Panc1 (cell line): ENCODE measurements around the gene WDR73. TPM values are rescaled to one million over a fixed set of nuclear protein-coding genes. Genes with fewer than 3 reads are reported as not detected.

Source experiments
- ATAC-seq: fragments of 200-7000 bp; cut with Tn5 transposase; 2 replicates; pipeline ENCODE4 v1.9.1; 2020; ENCODE audit warnings: mild to moderate bottlenecking, moderate library complexity
- BruUV-seq: library from RNA; stranded (reverse); fragments of 400-500 nt; replicated peaks from 2 replicates; lab custom pipeline; 2021; lab: Mats Ljungman, UMichigan
- CTCF ChIA-PET: fragments of 300-600 bp; sonication (Branson Sonifier 250); formaldehyde crosslinking; loops from one replicate; lab custom pipeline; 2022; ENCODE audit warnings: antibody characterized with exemption; lab: Charles Lee
- POLR2A ChIA-PET: fragments of 300-600 bp; sonication (Branson Sonifier 250); formaldehyde crosslinking; loops from one replicate; lab custom pipeline; 2022; ENCODE audit warnings: antibody characterized with exemption; lab: Charles Lee
- DNase-seq: peaks from one replicate; pipeline ENCODE4 v3.0.0-alpha.2; 2010; ENCODE audit warnings: low read depth, low spot score
- H3K27ac ChIP-seq: 2 replicates; pipeline ENCODE4 v1.5.1; 2011; ENCODE audit warnings: mild to moderate bottlenecking, low read length, inconsistent platforms
- H3K27me3 ChIP-seq: fragments of 200-500 bp; sonication (Bioruptor generic); 2 replicates; pipeline ENCODE4 v1.6.0; 2014; ENCODE audit warnings: low read length, inconsistent platforms; ENCODE audit not compliant: control insufficient read depth, insufficient read depth
- H3K36me3 ChIP-seq: fragments of 200-500 bp; sonication (Bioruptor generic); 2 replicates; pipeline ENCODE4 v1.5.1; 2014; ENCODE audit warnings: inconsistent platforms, mild to moderate bottlenecking, low read length, moderate library complexity; ENCODE audit not compliant: control insufficient read depth, insufficient read depth
- H3K4me1 ChIP-seq: 2 replicates; pipeline ENCODE4 v1.5.1; 2011; ENCODE audit warnings: inconsistent platforms, mild to moderate bottlenecking, low read length, moderate library complexity; ENCODE audit not compliant: control insufficient read depth, insufficient read depth
- H3K4me3 ChIP-seq, 2 experiments: 2 replicates each; pipeline ENCODE4 v1.5.1; 2011 to 2012; ENCODE audit warnings: low read depth in 2 of 2, low read length in 2 of 2, mild to moderate bottlenecking in 2 of 2, inconsistent platforms in 1 of 2, moderate library complexity in 1 of 2
- H3K9me3 ChIP-seq: fragments of 200-500 bp; sonication (Bioruptor generic); 2 replicates; pipeline ENCODE4 v1.5.1; 2014; ENCODE audit warnings: low read depth, mild to moderate bottlenecking, inconsistent platforms, low read length, moderate library complexity; ENCODE audit not compliant: control insufficient read depth, insufficient read depth
- CTCF ChIP-seq: fragments of 450-650 bp; IDR thresholded peaks from 2 replicates; pipeline ENCODE4 v1.5.1; 2017; ENCODE audit warnings: mild to moderate bottlenecking
- POLR2AphosphoS5 ChIP-seq: IDR thresholded peaks from 2 replicates; pipeline ENCODE4 v1.6.1; 2012; ENCODE audit warnings: mild to moderate bottlenecking, low read depth, low read length, moderate library complexity
- REST ChIP-seq, 2 experiments: IDR thresholded peaks; 2 replicates each; pipeline ENCODE4 v1.6.1; 2011 to 2012; ENCODE audit warnings: low read depth in 2 of 2, control low read depth in 1 of 2, low read length in 1 of 2, mild to moderate bottlenecking in 1 of 2, moderate library complexity in 1 of 2; ENCODE audit not compliant: insufficient read depth in 1 of 2
- SIN3A ChIP-seq: IDR thresholded peaks from 2 replicates; pipeline ENCODE4 v1.6.1; 2012; ENCODE audit warnings: low read depth, mild to moderate bottlenecking, low read length, moderate library complexity, borderline replicate concordance; ENCODE audit not compliant: insufficient read depth
- TCF7L2 ChIP-seq: IDR thresholded peaks from 2 replicates; pipeline ENCODE4 v1.6.1; 2011; ENCODE audit warnings: mild to moderate bottlenecking, low read depth, low read length, inconsistent platforms
- in situ Hi-C: cut with HindIII; loops from 2 replicates; pipeline ENCODE4 v1.10.0; 2016; ENCODE audit warnings: low sequenced_read_pairs, low pct_unique_long_range_greater_than_20kb
- intact Hi-C: fragments of 100-400 bp; cut with micrococcal nuclease; formaldehyde crosslinking; loops from one replicate; pipeline ENCODE4 v1.10.0; 2022; ENCODE audit not compliant: unreplicated experiment
- total RNA-seq: library from RNA; stranded (reverse); gene quantifications from one replicate; pipeline ENCODE4 v1.2.1, GENCODE V29; 2021; ENCODE audit not compliant: unreplicated experiment

The WDR73 gene
- total RNA-seq, 1 experiment from 2014 or later = 39.0 TPM

DNA sequence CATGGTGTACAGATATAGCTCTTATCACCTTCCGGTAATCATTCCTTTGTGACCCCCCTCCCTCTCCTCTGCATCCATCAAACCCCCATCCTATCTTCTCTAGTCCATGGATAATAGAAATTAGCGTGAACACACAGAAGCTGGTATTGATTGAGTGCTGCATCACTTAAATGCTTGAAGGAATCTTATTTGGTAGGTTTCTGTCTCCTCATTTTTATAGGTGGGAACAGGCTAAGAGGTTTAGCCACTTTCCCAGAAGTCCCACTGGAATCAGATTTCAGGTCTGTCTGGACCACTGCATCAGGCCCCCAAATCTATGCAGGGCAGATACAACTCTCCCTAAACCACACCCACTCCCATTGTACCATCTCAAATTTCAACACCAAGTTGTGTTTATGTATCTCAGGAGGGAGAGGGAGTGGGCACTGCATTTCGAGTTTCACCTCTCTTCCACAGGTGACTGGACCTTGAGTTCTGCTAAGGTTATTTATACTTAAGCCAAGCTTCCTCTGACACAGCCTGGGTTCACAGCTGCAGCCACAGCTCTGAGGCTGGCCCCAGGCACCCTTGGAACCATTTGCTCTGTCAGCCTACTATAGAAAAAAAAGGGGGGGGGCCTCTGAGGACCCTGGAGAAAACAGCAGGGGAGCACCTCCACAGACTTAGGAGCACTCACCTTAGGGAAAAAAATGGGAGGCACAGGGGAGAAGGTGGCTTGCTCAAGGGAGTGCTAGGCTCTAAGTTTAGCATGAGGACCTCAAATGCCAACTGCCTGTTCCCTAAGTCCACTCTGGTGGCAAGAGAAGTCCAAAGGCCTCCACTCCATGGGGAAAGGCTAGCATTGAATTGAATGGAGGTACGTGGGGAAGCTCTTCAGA lies 6.1 kb upstream of the WDR73 start:
- BruUV-seq = no TSS peak
- TF ChIP-seq REST (IDR thresholded peaks at IDR 0.05; ENCODE audit: insufficient read depth in 1 of 2, low read depth in 2 of 2, low read length in 1 of 2) (no peak), CTCF (no peak), POLR2AphosphoS5 (no peak; the same call in 1 of the 2 replicates), SIN3A (no peak), TCF7L2 (no peak)
- ChIA-PET POLR2A (interaction anchor here (0.5 to 0.6 kb wide), 2 partner anchors 39 to 503 kb away, joined by 3 read pairs; no protein-coding TSS in a partner anchor), CTCF (interaction anchor here (0.7 to 1.4 kb wide), 2 partner anchors 268 to 561 kb away, joined by 4 to 5 read pairs; no protein-coding TSS in a partner anchor)
- H3K36me3 ChIP-seq = no peaks in the 10 kb centered on the region
- no peak for DNase-seq
- no peak for ATAC-seq
- in situ Hi-C loops (no loop called here), intact Hi-C loops (loop anchor here (5.0 kb wide), 1 partner anchor 267 kb away; no protein-coding TSS in a partner anchor)
- H3K4me1 ChIP-seq = peaks cover 16% of the 10 kb centered on the region
- no peaks in the 10 kb centered on the region for H3K27me3 ChIP-seq
- H3K27ac ChIP-seq = no peak overlapping the region
- no peaks in the 10 kb centered on the region for H3K9me3 ChIP-seq
- H3K4me3 ChIP-seq = no peak overlapping the region

GRCh38 chr15:84658788-84659411 lies 4.8 kb upstream of the WDR73 start:
- no peak for DNase-seq
- H3K4me1 ChIP-seq = peaks cover 20% of the 10 kb centered on the region
- no peak for ATAC-seq
- POLR2A ChIA-PET = interaction anchor here (0.7 kb wide), 1 partner anchor 29 kb away, joined by 3 read pairs; no protein-coding TSS in a partner anchor
- intact Hi-C loops (loop anchor here (5.0 kb wide), 1 partner anchor 268 kb away; no protein-coding TSS in a partner anchor), in situ Hi-C loops (no loop called here)
- no peaks in the 10 kb centered on the region for H3K27me3 ChIP-seq
- peak overlapping the region; percentile 84 for H3K27ac ChIP-seq
- CTCF ChIA-PET = interaction anchor here (0.5 to 1.4 kb wide), 4 partner anchors 77 to 269 kb away, joined by 3 to 7 read pairs (median 4); no protein-coding TSS in a partner anchor
- no TSS peak for BruUV-seq
- no peaks in the 10 kb centered on the region for H3K36me3 ChIP-seq
- TF ChIP-seq CTCF (no peak), TCF7L2 (no peak), SIN3A (no peak), REST (IDR thresholded peaks at IDR 0.05; ENCODE audit: insufficient read depth in 1 of 2, low read depth in 2 of 2, low read length in 1 of 2) (no peak), POLR2AphosphoS5 (no peak)
- H3K4me3 ChIP-seq = peak overlapping the region; percentile 52 to 70
- no peaks in the 10 kb centered on the region for H3K9me3 ChIP-seq
